Stimulated activated CD8-positive, alpha-beta memory T cell treated with anti-CD3 and anti-CD28 coated beads, Interleukin-4, amount 100 ng/mL, for 4 hours (primary cell): ENCODE data around the gene NNAT.
"Not testable (repeated sequence)": the region's sequence is repeated elsewhere in the genome, so short reads cannot be mapped to it uniquely, and the experiment has no call there.

ENCODE experiments used
- DNase-seq, 2 donors: peaks; one replicate each; pipeline ENCODE4 v3.0.0-alpha.2; 2020; ENCODE audit warnings: low read depth in 2 of 2, low spot score in 1 of 2

Gene NNAT, protein sequence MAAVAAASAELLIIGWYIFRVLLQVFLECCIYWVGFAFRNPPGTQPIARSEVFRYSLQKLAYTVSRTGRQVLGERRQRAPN

DNA sequence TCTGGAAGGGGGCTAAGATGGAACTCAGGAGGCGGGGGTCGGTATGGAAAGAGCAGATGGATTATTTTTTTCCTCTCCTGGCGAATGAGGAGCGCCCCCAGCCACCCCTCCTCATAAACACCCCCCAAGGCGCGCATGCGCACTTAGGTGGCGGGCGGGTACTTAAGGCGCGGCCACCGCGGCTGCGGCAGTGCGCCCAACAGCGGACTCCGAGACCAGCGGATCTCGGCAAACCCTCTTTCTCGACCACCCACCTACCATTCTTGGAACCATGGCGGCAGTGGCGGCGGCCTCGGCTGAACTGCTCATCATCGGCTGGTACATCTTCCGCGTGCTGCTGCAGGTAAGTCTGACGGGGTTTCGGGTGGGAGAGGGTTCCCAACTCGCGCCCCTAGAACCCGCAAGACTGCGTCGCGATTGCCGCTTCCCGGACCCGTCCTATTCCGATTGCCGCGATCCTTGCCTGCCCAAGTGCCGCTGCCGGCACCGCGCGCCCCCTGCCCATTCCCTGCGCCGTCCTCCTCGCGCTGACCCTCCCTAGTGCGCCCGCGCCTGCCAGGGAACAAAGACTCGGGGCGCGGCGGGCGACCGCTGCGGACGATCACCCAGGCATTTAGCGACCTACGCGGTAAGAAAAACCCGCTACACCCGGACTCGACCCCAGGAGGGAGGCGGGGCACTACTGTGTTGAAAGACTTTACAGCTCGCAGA is at the start of gene NNAT:
Gene NNAT (plus strand): TSS at position 190 of the 711 bp plus-strand sequence. CDS start 82 bp downstream, at position 272.
- DNase-seq: no peak

GRCh38 chr20:37471741-37472235 is 49.3 kb upstream of the NNAT start:
- DNase-seq: no peak

GRCh38 chr20:37472435-37472834 is 48.6 kb upstream of the NNAT start:
- DNase-seq: not testable (repeated sequence)

DNA sequence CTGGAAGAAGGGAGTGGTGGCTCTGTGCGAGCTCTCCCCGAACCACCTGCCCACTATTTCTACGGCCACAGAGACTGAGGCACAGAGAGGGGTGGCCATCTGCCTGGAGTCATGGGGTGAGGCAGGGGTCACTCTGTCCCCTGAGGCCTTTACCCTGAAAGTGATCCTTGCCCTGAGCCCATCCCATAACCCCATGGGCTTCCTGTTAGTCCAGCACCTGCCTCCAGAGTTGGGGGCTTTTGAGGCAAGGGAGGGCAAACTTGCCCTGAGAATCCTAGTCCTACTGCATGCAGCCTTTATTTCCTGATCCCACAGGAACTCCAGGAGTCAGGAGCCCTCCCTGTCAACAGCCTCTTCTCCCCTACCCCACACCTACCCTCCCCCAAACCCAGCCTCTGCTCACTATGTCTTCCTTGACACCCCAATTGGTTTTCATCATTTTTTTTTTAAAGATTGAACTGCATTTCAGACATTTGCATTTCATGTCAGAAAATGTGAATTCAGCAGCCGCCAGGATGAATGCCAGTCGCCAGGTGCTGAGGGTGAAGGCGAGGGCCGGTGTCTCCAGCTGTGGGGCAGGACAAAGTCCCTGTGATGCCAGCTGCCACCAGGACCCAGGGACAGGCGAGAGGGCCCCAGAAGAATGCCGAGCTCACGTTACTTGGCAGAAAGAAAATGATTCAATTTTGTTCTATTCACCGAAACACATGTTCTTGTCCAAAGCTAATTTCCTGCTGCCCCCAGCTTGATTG is 47.6 kb upstream of the NNAT start:
- no peak for DNase-seq

GRCh38 chr20:37474386-37474785 is 46.7 kb upstream of the NNAT start:
- no peak for DNase-seq

DNA sequence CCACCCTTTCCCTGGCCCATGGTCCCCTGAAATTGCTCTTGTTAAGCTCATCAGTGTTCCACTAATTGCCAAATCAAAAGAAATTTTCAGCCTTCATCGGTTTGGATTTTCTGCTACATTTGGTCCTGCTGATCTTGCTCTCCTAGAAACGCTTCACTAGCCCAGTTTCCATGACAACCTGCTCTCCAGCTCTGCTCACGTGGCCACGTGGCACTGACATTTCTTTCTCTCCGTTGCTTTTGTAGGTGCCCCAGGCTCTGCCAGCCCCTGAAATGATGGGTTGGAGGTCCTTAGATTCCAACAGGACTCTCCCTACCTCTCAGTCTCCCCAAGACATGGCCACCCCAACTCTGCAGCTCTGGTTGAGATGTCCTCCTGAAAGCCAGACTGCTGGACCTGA is 45.8 kb upstream of the NNAT start:
- DNase-seq: no peak

DNA sequence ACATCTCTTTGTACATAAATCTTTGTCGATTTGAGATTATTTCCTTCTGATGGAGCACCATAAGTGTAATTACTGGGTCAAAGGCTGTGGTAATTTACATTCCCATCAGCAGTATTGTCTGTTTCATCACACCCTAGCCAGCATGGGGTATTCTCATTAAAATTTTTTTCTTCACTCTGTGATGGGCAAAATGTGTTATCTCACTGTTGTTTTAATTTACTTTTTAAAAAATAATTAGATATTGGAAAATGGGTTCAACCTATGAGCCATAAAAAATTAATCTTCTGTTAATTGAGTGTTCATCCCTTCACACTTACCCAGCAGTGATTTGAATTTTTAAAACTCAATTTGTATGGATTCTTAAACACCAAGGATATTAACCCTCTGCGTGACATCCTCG is 44.0 kb upstream of the NNAT start:
- no peak for DNase-seq

DNA sequence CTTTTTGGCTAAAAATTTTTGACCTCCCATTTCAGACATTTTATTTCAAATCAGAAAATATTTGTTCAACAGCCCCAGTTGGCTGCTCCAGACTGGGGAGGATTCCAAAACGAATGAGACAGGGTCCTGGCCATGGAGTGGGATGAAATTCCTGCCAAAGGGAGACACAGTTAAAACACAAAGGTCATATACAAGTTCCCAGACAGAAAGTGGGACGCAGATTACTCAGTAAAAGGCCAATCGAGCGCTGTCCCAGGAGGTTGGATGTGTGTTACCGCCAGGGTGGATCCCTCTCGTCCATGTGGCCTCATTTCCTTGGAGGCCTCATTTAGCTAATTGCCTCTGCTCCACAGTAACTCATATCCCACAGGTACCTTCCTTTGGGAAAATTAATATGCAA is 41.8 kb upstream of the NNAT start:
- no peak for DNase-seq

DNA sequence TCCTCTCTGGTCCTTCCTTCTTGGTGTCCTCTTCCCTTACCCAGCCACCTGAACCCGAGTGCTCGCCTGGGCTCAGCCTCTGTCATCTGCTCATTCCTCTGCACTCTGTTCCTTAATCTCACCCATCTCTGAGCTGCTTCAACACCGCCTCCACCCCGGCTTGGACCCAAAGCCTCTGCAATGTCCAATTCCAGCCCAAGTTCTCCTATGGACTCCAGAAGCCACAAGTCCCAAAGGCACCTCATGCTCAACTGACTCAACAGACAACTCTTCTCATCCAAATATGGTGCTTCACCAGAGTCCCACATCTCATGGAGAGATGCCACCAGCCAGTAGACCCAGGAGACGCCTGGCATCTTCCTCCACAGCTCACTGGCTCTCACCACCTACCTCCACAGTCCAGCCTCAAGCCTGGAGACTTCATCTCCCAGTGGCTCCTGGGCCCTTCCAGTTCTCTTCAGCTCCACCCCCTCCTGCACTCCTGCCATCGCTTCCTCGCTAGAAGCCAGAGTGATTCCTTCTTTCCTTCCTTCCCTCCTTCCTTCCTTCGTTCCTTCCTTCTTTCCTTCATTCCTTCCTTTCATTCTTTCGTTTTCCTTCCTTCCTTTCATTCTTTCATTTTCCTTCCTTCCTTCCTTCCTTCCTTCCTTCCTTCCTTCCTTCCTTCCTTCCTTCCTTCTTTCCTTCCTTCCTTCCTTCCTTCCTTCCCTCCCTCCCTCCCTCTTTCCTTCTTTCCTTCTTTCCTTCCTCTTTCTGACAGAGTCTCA is 40.9 kb upstream of the NNAT start:
- no peak for DNase-seq

- DNase-seq: no peak
Observed at GRCh38 chr20:37480919-37481318, 40.1 kb upstream of the NNAT start.

GRCh38 chr20:37481610-37482009 is 39.4 kb upstream of the NNAT start:
- DNase-seq: no peak

DNA sequence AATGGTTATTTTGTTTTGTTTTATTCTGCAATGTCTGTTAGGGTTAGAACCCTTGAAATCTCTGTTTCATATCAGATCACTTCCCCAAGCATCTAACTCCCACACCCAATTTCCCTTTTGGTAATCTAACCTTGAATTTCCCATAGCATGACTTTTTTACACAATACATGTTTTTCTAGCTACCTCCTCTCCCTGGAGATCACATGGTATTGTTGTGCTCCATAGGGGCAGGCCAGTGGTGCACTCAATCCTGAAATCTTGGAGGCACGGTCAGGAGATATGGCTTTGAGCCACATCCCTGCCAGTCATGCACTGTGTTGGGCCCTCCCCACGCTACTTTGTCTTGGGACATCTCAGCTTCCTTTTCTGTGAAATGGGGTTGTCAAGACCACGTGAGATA is 36.7 kb upstream of the NNAT start:
- no peak for DNase-seq

GRCh38 chr20:37486209-37486608 is 34.8 kb upstream of the NNAT start:
- DNase-seq: not testable (repeated sequence)

- DNase-seq: no peak
Observed at GRCh38 chr20:37490663-37491350, 30.2 kb upstream of the NNAT start.

- DNase-seq: no peak
Observed at GRCh38 chr20:37492096-37492625, 28.9 kb upstream of the NNAT start.

GRCh38 chr20:37492945-37493344 is 28.1 kb upstream of the NNAT start:
- DNase-seq: no peak

DNA sequence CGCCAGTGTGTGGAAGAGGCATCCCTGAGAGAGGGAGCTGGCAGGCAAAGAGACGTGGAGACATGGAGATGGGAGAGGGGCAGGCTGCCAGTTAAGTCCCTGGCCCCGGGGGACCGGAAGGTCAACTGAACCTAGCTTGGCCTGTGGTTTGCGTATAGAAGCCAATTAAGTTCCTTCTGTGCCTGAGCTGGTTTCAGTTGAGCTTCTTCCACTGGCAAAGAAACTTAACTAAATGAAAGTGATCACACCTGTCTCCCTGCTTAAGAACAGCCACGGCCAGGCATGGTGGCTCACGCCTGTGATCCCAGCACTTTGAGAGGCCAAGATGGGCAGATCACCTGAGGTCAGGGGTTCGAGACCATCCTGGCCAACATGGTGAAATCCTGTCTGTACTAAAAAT is 26.7 kb upstream of the NNAT start:
- DNase-seq: no peak

- no peak for DNase-seq
Observed at GRCh38 chr20:37494796-37495195, 26.3 kb upstream of the NNAT start.

GRCh38 chr20:37498066-37498665 is 22.9 kb upstream of the NNAT start:
- no peak for DNase-seq

DNA sequence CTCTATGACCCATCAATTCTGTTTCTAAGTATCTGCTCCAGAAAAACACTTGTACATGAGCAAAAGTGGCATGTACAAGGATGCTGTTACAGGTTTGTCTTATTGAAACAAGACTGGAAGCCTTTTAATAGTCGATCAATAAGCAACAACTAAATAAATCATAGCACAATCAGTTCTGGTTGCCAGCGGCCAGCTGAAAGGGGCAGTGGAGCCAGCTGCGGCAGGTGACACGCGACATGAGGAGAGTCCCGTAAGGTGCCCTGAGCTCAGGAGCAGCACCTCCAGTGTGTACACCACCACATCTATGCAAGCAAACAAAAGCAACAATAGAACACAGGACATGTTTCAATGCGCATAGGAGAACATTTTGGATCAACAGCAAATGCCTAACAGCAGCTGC is 20.7 kb upstream of the NNAT start:
- DNase-seq: no peak
